Activated naive CD4-positive, alpha-beta T cell treated with anti-CD3 and anti-CD28 coated beads, Interleukin-2, amount 50 U/mL, for 16 hours (primary cell): ENCODE measurements around the gene AGAP1.

Experiments
- DNase-seq: peaks from one replicate; pipeline ENCODE4 v3.0.0-alpha.2; 2020

AGAP1 gene

GRCh38 chr2:235723371-235723770, 229.5 kb downstream of the AGAP1 start:
- no peak for DNase-seq

GRCh38 chr2:235723811-235724465, 230.1 kb downstream of the AGAP1 start:
- DNase-seq = no peak

- no peak for DNase-seq
Measured at GRCh38 chr2:235725016-235725489, 231.2 kb downstream of the AGAP1 start.

- no peak for DNase-seq
Measured at GRCh38 chr2:235725841-235726240, 232.0 kb downstream of the AGAP1 start.

DNA sequence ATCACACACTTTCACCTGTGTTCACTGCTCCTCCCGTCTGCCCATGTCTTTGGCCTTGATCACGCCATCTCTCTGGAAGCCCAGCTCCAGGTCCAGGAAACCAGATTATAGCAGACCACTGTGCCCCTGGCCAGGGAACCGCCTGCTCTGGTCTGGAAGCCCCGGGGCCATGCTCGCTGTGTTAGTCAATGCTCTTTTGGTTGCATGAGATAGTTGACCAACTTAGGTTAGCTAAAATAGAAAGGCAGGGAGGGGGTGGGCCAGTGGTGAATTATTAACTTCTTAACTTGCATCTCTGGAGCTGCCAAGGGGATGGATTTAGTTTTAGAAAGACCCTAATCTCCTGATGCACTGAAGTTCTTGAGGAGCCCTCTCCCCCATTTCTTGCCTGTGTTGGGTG, 232.7 kb downstream of the AGAP1 start:
- DNase-seq = no peak

DNA sequence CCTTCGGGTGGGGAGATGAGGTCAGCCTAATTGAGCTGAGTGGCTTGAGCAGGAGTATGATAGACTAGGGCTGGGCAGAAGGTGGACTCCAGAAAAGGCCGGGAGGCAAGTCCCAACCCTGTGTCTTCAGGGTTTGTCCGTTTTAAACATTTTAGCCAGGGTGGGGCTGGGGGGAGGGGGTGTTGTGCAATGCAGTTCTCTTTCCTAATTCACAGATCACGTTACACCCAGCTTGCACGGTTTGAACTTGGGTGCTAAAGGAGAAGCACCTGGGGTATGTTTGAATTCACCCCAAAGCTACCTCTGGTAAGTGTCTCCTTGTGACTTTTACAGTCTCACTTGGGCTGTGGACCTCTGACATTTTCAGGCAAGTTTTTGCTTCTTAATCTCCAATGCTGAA, 233.3 kb downstream of the AGAP1 start:
- DNase-seq = no peak

GRCh38 chr2:235727891-235728799, 234.3 kb downstream of the AGAP1 start:
- no peak for DNase-seq

GRCh38 chr2:235728800-235729556, 235.1 kb downstream of the AGAP1 start:
- no peak for DNase-seq

DNA sequence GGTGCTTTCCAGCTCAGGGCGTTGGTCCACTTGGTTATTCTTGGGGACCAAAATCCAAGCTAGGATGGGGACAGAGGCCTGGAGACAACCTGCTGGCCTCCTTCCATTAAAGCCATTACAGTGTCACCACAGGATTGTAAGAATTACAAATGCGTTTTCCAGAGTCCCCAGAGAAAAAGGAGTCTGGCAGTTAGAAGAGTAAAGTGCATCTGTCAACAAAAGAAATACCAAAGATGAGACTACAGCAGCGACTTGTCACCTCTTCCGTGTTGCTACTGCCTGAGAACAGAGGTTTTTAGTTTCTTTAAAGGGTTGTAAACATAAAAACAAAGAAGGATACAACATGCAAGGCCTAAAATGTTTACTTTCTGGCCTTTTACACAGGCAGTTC, 235.7 kb downstream of the AGAP1 start:
- no peak for DNase-seq

GRCh38 chr2:235730115-235730514, 236.3 kb downstream of the AGAP1 start:
- no peak for DNase-seq

GRCh38 chr2:235733761-235734160, 239.9 kb downstream of the AGAP1 start:
- no peak for DNase-seq

GRCh38 chr2:235734168-235734567, 240.3 kb downstream of the AGAP1 start:
- DNase-seq = no peak

DNA sequence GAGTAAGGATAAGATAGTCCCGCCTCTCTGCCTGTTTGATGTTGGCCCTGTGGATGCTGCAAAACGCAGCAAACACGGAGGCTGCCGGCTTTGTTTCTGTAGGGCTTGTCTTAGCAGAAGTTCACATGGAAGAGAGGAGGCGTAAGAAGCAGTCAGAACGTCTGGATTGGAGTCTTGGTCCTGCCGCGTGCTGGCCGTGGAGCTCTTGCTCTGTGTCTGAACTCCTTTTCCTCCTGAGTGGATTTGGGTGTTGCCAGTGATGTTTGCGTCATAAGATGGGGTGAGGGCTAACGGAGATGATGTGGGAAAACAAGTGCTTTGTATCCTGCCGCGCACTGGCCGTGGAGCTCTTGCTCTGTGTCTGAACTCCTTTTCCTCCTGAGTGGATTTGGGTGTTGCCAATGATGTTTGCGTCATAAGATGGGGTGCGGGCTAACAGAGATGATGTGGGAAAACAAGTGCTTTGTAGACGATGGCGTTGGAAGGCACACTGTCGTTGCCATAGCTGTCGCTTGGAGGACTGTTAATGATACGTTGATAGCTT, 240.9 kb downstream of the AGAP1 start:
- no peak for DNase-seq

- DNase-seq = no peak
Measured at GRCh38 chr2:235737396-235737795, 243.6 kb downstream of the AGAP1 start.

DNA sequence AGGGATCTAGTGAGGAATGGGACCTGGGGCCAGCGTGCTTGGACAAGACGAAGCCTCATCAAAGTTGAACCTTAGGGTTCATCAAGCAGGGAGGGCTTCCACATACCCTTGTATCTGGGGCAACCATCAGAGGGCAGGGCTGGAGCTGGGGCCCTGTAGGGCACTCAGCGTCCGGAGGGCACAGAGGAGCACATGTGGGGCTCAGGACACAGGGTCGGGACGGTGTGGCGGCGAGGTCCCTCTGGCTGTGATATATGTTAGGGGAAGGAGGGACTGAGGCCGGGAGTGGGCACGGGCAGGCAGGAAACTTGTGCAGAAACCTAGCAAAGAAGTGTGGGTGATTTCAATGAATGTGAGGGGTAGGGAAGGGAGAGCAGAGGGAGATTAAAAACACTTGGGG, 244.0 kb downstream of the AGAP1 start:
- DNase-seq = no peak

DNA sequence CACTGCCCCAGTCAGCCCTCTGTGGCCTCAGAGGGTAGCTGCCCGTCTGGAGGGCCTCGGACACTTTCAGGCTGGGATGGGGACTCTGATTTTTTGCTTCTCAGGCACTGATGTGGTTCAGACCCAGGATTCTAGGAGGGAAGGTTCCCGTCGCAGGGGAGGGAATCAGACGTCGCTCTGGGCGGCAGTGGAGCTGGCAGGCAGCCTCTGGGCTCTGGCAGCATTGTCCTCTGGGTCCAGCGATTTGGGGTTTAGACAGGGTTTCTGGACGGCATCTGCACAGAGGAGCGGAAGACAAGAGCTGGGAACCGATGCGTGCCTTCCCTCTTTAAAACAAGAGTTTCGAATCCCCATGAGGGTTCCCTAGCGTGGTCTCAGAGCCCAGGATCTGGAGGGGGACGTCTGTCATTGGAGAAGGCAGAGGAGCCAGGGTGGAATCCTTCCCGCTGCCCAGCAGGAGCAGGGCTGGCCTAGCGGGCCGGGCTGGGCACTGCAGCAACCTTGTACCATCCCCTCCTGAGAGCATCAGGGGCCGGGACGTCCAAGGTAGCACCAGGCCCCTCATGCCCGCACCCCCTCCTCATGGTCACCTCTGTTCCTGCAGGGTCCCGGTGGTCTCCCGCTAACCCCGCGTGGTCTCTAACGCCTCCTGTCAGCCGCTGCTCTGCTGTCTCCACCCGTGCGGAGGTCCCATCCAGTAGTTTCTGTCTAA, 246.0 kb downstream of the AGAP1 start:
- DNase-seq = no peak

- no peak for DNase-seq
Measured at GRCh38 chr2:235740821-235741220, 247.0 kb downstream of the AGAP1 start.

DNA sequence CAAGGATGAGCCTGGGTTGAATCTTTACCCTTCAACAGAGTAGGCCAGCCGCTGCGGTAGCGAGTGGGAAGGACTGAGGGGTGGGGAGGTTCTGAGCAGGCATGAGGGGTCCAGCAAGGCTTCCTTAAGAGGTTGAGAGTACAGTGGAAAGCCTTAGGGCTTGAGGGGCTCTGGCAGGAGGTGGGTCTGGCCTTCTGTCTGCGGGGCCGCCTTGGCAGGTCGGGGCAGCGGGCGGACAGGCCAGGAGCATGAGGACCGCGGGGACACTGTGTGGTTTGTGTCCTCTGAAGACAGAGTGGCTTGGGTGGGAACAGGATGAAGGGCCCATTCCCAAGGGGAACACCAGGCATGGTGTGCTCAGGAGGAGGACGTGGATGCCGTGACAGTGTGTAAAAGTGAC, 250.3 kb downstream of the AGAP1 start:
- no peak for DNase-seq

GRCh38 chr2:235745597-235745996, 251.8 kb downstream of the AGAP1 start:
- no peak for DNase-seq

GRCh38 chr2:235746257-235746934, 252.6 kb downstream of the AGAP1 start:
- DNase-seq = peak; percentile 21

GRCh38 chr2:235747001-235747785, 253.3 kb downstream of the AGAP1 start:
- DNase-seq = no peak
